Activated T-helper 2 cell treated with anti-CD3 and anti-CD28 coated beads, Interferon-gamma antibody, Interleukin-2, Interleukin-4, amounts not matched to agents 10 μg/mL and 5 μg/mL and 100 μg/mL, durations not matched to agents 14 hours and 24 hours and 36 hours (primary cell): ENCODE measurements around the gene SYAP1. TPM values are rescaled to one million over a fixed set of nuclear protein-coding genes. Genes with fewer than 3 reads are reported as not detected.

Experiments
- DNase-seq: peaks from one replicate; pipeline ENCODE4 v3.0.0; 2021; ENCODE audit warnings: low spot score
- H3K27ac Mint-ChIP-seq: one replicate; pipeline ENCODE4 v1.8.0; 2021; ENCODE audit warnings: mixed read lengths
- H3K27me3 Mint-ChIP-seq: one replicate; pipeline ENCODE4 v1.8.0; 2021; ENCODE audit warnings: low read depth, mixed read lengths
- H3K36me3 Mint-ChIP-seq: one replicate; pipeline ENCODE4 v1.8.0; 2021; ENCODE audit warnings: low read depth, mixed read lengths
- H3K4me1 Mint-ChIP-seq: one replicate; pipeline ENCODE4 v1.8.0; 2021; ENCODE audit warnings: low read depth, mixed read lengths
- H3K4me3 Mint-ChIP-seq: one replicate; pipeline ENCODE4 v1.8.0; 2021; ENCODE audit warnings: low read depth, mild to moderate bottlenecking, moderate library complexity, mixed read lengths
- H3K9me3 Mint-ChIP-seq: one replicate; pipeline ENCODE4 v1.8.0; 2021; ENCODE audit warnings: mixed read lengths
- intact Hi-C: fragments of 100-400 bp; cut with micrococcal nuclease; formaldehyde crosslinking; loops from one replicate; pipeline ENCODE4 v1.15.1; 2023
- total RNA-seq: library from RNA; stranded (reverse); gene quantifications from 2 replicates; pipeline ENCODE4 v1.2.3, GENCODE V29; 2022

SYAP1 gene, protein sequence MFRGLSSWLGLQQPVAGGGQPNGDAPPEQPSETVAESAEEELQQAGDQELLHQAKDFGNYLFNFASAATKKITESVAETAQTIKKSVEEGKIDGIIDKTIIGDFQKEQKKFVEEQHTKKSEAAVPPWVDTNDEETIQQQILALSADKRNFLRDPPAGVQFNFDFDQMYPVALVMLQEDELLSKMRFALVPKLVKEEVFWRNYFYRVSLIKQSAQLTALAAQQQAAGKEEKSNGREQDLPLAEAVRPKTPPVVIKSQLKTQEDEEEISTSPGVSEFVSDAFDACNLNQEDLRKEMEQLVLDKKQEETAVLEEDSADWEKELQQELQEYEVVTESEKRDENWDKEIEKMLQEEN
- 21.3 and 22.6 TPM in 2 replicates for total RNA-seq

- Mint-ChIP-seq H3K36me3 (peaks cover 10% of the 10 kb centered on the region), H3K4me1 (peaks cover 20% of the 10 kb centered on the region), H3K9me3 (no peaks in the 10 kb centered on the region), H3K27ac (peak within 1 kb of the TSS; percentile 90), H3K4me3 (peak within 1 kb of the TSS; percentile 90), H3K27me3 (no peaks in the 10 kb centered on the region)
- intact Hi-C loops, result loop anchor here (2.0 to 10.0 kb wide), 3 partner anchors 67 to 965 kb away; partner anchors contain the start of gene TXLNG
- peak; percentile 88 for DNase-seq
These were observed at the start of gene SYAP1 for GRCh38 chrX:16719334-16720084. Gene SYAP1, plus strand, starts transcription at chrX:16719612. Its CDS starts 113 bp downstream, at chrX:16719725.

DNA sequence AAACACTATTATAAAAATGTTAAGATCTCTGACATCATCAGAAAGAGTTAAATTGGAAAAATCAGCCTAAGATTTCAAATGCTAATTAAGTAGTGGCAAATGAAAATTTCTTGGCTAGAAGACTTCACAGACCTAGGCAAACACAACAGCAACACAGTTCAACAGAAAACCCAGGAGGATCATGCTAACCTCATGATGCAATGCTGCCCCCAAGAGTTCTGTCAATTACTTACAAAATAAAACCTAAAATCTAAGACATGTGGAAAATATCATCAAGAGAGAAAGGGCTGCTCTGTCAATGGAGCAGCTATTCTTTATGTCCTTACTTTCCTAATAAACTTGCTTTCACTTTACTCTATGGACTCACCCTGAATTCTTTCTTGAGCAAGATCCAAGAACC, 48.4 kb upstream of the SYAP1 start:
- no peak overlapping the region for H3K4me3 Mint-ChIP-seq
- H3K27ac Mint-ChIP-seq, result no peak overlapping the region
- no peaks in the 10 kb centered on the region for H3K9me3 Mint-ChIP-seq
- no peak for DNase-seq
- H3K36me3 Mint-ChIP-seq, result no peaks in the 10 kb centered on the region
- H3K4me1 Mint-ChIP-seq, result no peaks in the 10 kb centered on the region
- intact Hi-C loops, result no loop called here
- H3K27me3 Mint-ChIP-seq, result no peaks in the 10 kb centered on the region

- Mint-ChIP-seq H3K27ac (no peak overlapping the region), H3K4me1 (no peaks in the 10 kb centered on the region), H3K9me3 (no peaks in the 10 kb centered on the region), H3K4me3 (no peak overlapping the region), H3K36me3 (peaks cover 6% of the 10 kb centered on the region), H3K27me3 (no peaks in the 10 kb centered on the region)
- intact Hi-C loops, result no loop called here
- DNase-seq, result no peak
These were observed 40.7 kb upstream of the SYAP1 start for GRCh38 chrX:16678689-16679088.

DNA sequence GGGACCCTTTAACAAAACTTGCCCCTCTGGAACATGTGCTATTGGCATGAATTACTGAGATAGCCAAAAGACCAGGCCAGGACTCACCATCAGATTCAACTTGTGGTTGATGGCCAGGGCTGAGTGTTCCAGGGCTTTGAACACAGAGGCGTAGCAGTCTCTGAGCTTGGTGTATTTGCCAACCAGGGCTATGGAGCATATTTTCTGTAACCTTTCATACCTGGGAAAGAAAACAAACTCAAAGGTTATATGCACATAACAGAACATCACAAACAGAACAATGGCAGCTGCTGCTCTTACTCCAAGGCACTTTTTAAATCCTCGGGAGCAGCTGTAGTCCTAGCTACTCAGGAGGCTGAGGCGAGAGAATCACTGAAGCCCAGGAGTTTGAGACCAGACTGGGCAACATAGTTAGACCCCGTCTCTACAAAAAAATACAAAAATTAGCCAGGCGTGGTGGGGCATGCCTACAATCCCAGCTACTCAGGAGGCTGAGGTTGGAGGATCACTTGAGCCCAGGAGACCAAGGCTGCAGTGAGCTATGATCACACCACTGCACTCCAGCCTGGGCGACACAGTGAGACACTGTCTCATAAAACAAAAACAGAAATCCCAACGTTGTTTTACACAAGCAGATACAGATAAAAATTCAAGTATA, 36.3 kb upstream of the SYAP1 start:
- no peak for DNase-seq
- Mint-ChIP-seq H3K4me3 (no peak overlapping the region), H3K27ac (no peak overlapping the region), H3K4me1 (no peaks in the 10 kb centered on the region), H3K9me3 (no peaks in the 10 kb centered on the region), H3K36me3 (peaks cover 6% of the 10 kb centered on the region), H3K27me3 (no peaks in the 10 kb centered on the region)
- intact Hi-C loops, result no loop called here

- H3K36me3 Mint-ChIP-seq, result peaks cover 3% of the 10 kb centered on the region
- no peaks in the 10 kb centered on the region for H3K9me3 Mint-ChIP-seq
- H3K27me3 Mint-ChIP-seq, result no peaks in the 10 kb centered on the region
- H3K4me3 Mint-ChIP-seq, result no peak overlapping the region
- no peak for DNase-seq
- H3K27ac Mint-ChIP-seq, result no peak overlapping the region
- intact Hi-C loops, result no loop called here
- H3K4me1 Mint-ChIP-seq, result no peaks in the 10 kb centered on the region
These were observed 31.9 kb upstream of the SYAP1 start for GRCh38 chrX:16687514-16687913.

- Mint-ChIP-seq H3K4me1 (no peaks in the 10 kb centered on the region), H3K36me3 (peaks cover 6% of the 10 kb centered on the region), H3K9me3 (no peaks in the 10 kb centered on the region), H3K4me3 (no peak overlapping the region), H3K27ac (no peak overlapping the region), H3K27me3 (no peaks in the 10 kb centered on the region)
- intact Hi-C loops, result loop anchor here (2.0 kb wide), 1 partner anchor 258 kb away; no protein-coding TSS in a partner anchor
- peak; percentile 16 for DNase-seq
These were observed 24.2 kb upstream of the SYAP1 start for GRCh38 chrX:16695079-16695676.

- intact Hi-C loops, result no loop called here
- Mint-ChIP-seq H3K4me1 (no peaks in the 10 kb centered on the region), H3K27ac (no peak overlapping the region), H3K27me3 (no peaks in the 10 kb centered on the region), H3K4me3 (no peak overlapping the region), H3K36me3 (peaks cover 6% of the 10 kb centered on the region), H3K9me3 (no peaks in the 10 kb centered on the region)
- DNase-seq, result no peak
These were observed 22.5 kb upstream of the SYAP1 start for GRCh38 chrX:16696956-16697355.

- no peak overlapping the region for H3K27ac Mint-ChIP-seq
- no peak overlapping the region for H3K4me3 Mint-ChIP-seq
- no peaks in the 10 kb centered on the region for H3K27me3 Mint-ChIP-seq
- peaks cover 9% of the 10 kb centered on the region for H3K36me3 Mint-ChIP-seq
- DNase-seq, result no peak
- H3K4me1 Mint-ChIP-seq, result no peaks in the 10 kb centered on the region
- no peaks in the 10 kb centered on the region for H3K9me3 Mint-ChIP-seq
- intact Hi-C loops, result no loop called here
These were observed 20.0 kb upstream of the SYAP1 start for GRCh38 chrX:16699389-16699788.

DNA sequence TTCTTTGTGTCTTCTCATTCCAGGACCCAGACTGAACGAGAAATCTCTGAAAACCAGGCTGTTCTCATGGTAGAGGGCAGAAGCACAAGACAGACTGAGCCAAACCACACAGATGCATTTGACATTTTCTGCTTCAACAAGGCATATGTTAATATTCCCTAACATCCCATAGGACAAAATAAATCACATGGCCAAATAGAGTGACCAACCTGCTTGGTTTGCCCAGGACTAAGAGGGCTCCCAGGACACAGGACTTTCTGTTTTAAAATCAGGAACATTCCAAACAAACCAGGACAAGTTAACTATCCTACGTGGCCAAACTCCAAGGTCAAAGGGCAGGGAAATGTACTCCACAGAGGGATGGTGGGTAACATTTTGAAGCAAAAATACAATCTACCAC, 18.7 kb upstream of the SYAP1 start:
- Mint-ChIP-seq H3K4me1 (no peaks in the 10 kb centered on the region), H3K36me3 (peaks cover 9% of the 10 kb centered on the region), H3K27ac (no peak overlapping the region), H3K27me3 (no peaks in the 10 kb centered on the region), H3K9me3 (no peaks in the 10 kb centered on the region), H3K4me3 (no peak overlapping the region)
- no peak for DNase-seq
- intact Hi-C loops, result no loop called here

- no peaks in the 10 kb centered on the region for H3K4me1 Mint-ChIP-seq
- DNase-seq, result no peak
- H3K36me3 Mint-ChIP-seq, result peaks cover 3% of the 10 kb centered on the region
- intact Hi-C loops, result no loop called here
- no peak overlapping the region for H3K27ac Mint-ChIP-seq
- no peak overlapping the region for H3K4me3 Mint-ChIP-seq
- no peaks in the 10 kb centered on the region for H3K27me3 Mint-ChIP-seq
- no peaks in the 10 kb centered on the region for H3K9me3 Mint-ChIP-seq
These were observed 16.5 kb upstream of the SYAP1 start for GRCh38 chrX:16702700-16703599.

DNA sequence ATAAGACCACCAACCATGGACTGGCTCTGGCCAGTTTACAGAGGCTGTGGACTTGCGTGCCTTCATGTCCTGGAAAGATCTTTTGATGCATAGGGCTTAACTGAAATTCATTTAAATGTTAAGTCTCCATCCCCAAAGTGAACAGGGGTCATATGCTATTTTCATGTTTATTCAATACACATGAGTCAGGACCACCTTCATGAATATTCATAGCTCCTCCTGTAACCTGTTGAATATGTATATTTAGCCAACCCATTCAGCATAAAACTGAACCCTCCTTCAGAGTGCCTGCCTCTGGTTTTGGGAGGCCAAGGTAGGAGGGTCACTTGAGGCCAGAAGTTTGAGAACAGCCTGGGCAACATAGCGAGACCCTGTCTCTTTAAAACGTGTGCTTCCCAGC, 14.0 kb upstream of the SYAP1 start:
- Mint-ChIP-seq H3K36me3 (peaks cover 10% of the 10 kb centered on the region), H3K4me1 (peaks cover 5% of the 10 kb centered on the region), H3K27ac (no peak overlapping the region), H3K27me3 (no peaks in the 10 kb centered on the region), H3K4me3 (no peak overlapping the region), H3K9me3 (no peaks in the 10 kb centered on the region)
- no peak for DNase-seq
- intact Hi-C loops, result no loop called here

DNA sequence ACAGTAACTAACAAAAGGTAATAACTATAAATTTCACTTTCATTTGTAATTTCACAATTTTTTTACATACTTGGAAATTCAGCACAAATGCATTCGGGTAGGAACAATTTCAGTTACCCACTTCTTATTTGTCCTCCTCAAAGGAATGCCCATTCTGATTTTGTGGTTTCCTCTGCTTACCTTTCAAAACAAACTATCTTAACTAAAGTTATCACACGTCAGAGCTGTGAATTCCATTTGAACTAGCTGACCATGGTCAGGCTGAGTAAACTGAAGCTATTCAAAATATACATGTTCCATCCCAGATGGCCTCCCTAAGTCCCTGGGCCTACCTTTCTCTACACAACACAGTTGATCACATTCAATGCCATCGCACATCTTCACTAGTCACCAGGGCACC, 11.4 kb upstream of the SYAP1 start:
- H3K36me3 Mint-ChIP-seq, result peaks cover 7% of the 10 kb centered on the region
- peaks cover 12% of the 10 kb centered on the region for H3K4me1 Mint-ChIP-seq
- no peak overlapping the region for H3K27ac Mint-ChIP-seq
- no peak for DNase-seq
- no peaks in the 10 kb centered on the region for H3K9me3 Mint-ChIP-seq
- no peak overlapping the region for H3K4me3 Mint-ChIP-seq
- intact Hi-C loops, result no loop called here
- H3K27me3 Mint-ChIP-seq, result no peaks in the 10 kb centered on the region
